ENCODE data around the gene CHMP4B. TPM values are rescaled to one million over a fixed set of nuclear protein-coding genes. Genes with fewer than 3 reads are reported as not detected.

Gene CHMP4B
- polyA plus RNA-seq, 1 experiment: 65.3 TPM

- Histone ChIP-seq H3K4me3 (ENCODE audit: low read depth, low read length) (no peak overlapping the region), H3K27me3 (ENCODE audit: control insufficient read depth, insufficient read depth, low read length) (no peaks in the 10 kb centered on the region), H3K36me3 (ENCODE audit: control insufficient read depth, insufficient read depth, low read length) (no peaks in the 10 kb centered on the region; the same call in 1 of the 2 replicates)
- CTCF ChIA-PET: interaction anchor here (1.2 to 2.2 kb wide), 2 partner anchors 8 to 131 kb away, joined by 3 to 10 read pairs; no protein-coding TSS in a partner anchor
- DNase-seq (ENCODE audit: low read depth): no peak
- TF ChIP-seq, protein P1, sequence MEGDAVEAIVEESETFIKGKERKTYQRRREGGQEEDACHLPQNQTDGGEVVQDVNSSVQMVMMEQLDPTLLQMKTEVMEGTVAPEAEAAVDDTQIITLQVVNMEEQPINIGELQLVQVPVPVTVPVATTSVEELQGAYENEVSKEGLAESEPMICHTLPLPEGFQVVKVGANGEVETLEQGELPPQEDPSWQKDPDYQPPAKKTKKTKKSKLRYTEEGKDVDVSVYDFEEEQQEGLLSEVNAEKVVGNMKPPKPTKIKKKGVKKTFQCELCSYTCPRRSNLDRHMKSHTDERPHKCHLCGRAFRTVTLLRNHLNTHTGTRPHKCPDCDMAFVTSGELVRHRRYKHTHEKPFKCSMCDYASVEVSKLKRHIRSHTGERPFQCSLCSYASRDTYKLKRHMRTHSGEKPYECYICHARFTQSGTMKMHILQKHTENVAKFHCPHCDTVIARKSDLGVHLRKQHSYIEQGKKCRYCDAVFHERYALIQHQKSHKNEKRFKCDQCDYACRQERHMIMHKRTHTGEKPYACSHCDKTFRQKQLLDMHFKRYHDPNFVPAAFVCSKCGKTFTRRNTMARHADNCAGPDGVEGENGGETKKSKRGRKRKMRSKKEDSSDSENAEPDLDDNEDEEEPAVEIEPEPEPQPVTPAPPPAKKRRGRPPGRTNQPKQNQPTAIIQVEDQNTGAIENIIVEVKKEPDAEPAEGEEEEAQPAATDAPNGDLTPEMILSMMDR (IDR thresholded peaks at IDR 0.05; ENCODE audit: insufficient read depth, low read depth, low read length): no peak
- POLR2A ChIA-PET: no interaction called here
These were observed 27.3 kb upstream of the CHMP4B start for GRCh38 chr20:33783818-33784217.

DNA sequence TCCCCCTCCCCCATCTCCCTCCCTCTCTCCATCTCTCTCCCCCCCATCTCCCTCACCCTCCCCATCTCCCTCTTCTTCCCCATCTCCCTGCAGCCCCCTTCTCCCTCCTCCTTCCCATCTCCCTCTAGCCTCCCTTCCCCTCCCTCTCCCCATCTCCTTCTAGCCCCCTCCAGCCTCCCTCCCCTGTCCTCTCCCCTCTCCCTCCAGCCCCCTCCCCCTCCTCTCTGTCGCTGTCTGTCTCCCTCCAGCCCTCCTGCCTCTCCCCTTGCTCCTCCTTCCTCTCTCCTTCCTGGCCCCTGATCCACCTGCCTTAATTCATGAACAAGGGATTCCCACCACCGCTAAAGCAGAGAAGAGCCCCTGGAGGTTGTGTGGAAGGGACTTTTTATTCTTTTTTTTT, 26.9 kb upstream of the CHMP4B start:
- H3K27me3 ChIP-seq (ENCODE audit: control insufficient read depth, insufficient read depth, low read length): no peaks in the 10 kb centered on the region
- no peak overlapping the region for H3K4me3 ChIP-seq (ENCODE audit: low read depth, low read length)
- DNase-seq (ENCODE audit: low read depth): no peak
- H3K36me3 ChIP-seq (ENCODE audit: control insufficient read depth, insufficient read depth, low read length): no peaks in the 10 kb centered on the region; the same call in 1 of the 2 replicates
- POLR2A ChIA-PET: no interaction called here
- TF ChIP-seq, protein P1 (IDR thresholded peaks at IDR 0.05; ENCODE audit: insufficient read depth, low read depth, low read length): no peak
- CTCF ChIA-PET: no interaction called here

GRCh38 chr20:33785503-33785902, 25.6 kb upstream of the CHMP4B start:
- no peaks in the 10 kb centered on the region; the same call in 1 of the 2 replicates for H3K36me3 ChIP-seq (ENCODE audit: control insufficient read depth, insufficient read depth, low read length)
- POLR2A ChIA-PET: no interaction called here
- CTCF ChIA-PET: no interaction called here
- H3K27me3 ChIP-seq (ENCODE audit: control insufficient read depth, insufficient read depth, low read length): no peaks in the 10 kb centered on the region
- no peak overlapping the region for H3K4me3 ChIP-seq (ENCODE audit: low read depth, low read length)
- no peak for DNase-seq (ENCODE audit: low read depth)
- TF ChIP-seq, protein P1 (IDR thresholded peaks at IDR 0.05; ENCODE audit: insufficient read depth, low read depth, low read length): no peak

DNA sequence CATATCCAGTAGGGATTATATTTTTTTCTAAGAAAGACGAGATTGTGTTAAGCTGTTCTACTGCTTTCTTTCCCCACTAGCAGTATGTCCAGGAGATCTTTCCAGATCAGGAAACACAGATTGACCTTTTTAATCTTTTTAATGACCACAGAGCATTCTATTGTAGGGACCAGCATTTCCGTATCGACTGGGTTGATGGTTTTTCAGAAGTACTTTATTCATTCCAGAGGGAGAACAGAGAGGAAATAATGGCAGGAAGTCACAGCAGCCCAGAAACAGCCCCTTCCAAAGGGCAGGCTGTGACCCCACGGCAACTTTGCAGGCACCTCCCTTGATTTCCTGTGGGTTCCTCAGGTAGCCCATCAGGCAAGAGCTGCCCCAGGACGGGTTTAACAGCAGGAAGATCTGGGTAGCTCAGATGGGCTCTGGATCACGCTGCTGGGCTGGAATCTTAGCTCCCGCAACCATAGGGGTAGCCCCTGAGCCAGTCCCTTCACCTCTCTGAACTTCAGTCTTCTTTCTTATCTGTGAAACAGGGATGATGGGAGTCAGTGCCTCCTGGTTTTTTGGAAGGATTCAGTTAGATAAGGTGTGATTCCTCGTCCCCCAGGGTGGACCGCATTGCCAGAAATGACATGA, 23.8 kb upstream of the CHMP4B start:
- ChIA-PET CTCF (no interaction called here), POLR2A (no interaction called here)
- no peaks in the 10 kb centered on the region for H3K27me3 ChIP-seq (ENCODE audit: control insufficient read depth, insufficient read depth, low read length)
- TF ChIP-seq, protein P1 (IDR thresholded peaks at IDR 0.05; ENCODE audit: insufficient read depth, low read depth, low read length): no peak
- DNase-seq (ENCODE audit: low read depth): no peak
- H3K36me3 ChIP-seq (ENCODE audit: control insufficient read depth, insufficient read depth, low read length): peaks cover 5% of the 10 kb centered on the region; the same call in 1 of the 2 replicates
- no peak overlapping the region for H3K4me3 ChIP-seq (ENCODE audit: low read depth, low read length)

- Histone ChIP-seq H3K36me3 (ENCODE audit: control insufficient read depth, insufficient read depth, low read length) (peaks cover 5% of the 10 kb centered on the region; the same call in 1 of the 2 replicates), H3K27me3 (ENCODE audit: control insufficient read depth, insufficient read depth, low read length) (no peaks in the 10 kb centered on the region), H3K4me3 (ENCODE audit: low read depth, low read length) (no peak overlapping the region)
- TF ChIP-seq, protein P1 (IDR thresholded peaks at IDR 0.05; ENCODE audit: insufficient read depth, low read depth, low read length): no peak
- POLR2A ChIA-PET: no interaction called here
- no peak for DNase-seq (ENCODE audit: low read depth)
- CTCF ChIA-PET: interaction anchor here (1.3 to 1.5 kb wide), 3 partner anchors 9 to 22 kb away, joined by 3 to 4 read pairs (median 3); no protein-coding TSS in a partner anchor
These were observed 22.6 kb upstream of the CHMP4B start for GRCh38 chr20:33788351-33789049.

Data from BJ (cell line).